HG02852 (cell line): ENCODE measurements around the gene CPNE1.

Experiments used
- ATAC-seq: cut with Tn5 transposase; IDR thresholded peaks from one replicate; pipeline ENCODE4 v1.9.1; 2021; ENCODE audit warnings: mild to moderate bottlenecking, moderate library complexity; ENCODE audit not compliant: unreplicated experiment

Gene CPNE1

GRCh38 chr20:35621560-35621946 is 43.1 kb downstream of the CPNE1 start:
- no peak for ATAC-seq

DNA sequence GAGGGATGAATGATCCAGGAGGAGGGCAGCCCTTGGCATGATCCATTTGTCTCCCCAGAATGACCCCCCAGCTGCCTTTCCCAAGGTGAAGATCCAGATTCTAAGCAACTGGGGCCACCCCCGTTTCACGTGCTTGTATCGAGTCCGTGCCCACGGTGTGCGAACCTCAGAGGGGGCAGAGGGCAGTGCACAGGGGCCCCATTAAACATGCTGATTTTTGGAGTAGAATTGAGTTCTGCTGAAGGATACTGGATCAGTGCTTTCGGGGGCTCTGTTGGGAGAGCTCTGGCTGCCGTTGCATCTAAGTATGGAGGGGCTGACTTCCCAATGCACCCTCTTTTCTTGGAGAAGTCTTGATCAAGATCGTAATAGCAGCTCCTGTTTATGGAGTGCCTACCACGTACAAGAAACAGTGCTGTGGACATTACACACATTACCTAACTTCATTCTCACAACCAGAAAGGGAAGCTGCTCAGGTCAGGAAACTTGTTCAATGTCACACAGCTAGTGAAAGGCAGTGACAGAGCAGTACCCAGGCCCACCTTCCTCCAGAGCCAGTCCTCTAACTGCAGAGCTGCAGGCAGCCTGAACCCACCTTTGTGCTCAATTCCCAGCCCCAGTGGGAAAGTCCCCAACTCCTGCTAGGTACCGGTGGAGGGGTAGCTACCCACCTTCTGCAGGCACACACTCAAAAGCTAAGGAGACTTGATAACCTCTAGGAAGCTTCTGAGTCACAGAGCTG is 43.7 kb downstream of the CPNE1 start:
- no peak for ATAC-seq

DNA sequence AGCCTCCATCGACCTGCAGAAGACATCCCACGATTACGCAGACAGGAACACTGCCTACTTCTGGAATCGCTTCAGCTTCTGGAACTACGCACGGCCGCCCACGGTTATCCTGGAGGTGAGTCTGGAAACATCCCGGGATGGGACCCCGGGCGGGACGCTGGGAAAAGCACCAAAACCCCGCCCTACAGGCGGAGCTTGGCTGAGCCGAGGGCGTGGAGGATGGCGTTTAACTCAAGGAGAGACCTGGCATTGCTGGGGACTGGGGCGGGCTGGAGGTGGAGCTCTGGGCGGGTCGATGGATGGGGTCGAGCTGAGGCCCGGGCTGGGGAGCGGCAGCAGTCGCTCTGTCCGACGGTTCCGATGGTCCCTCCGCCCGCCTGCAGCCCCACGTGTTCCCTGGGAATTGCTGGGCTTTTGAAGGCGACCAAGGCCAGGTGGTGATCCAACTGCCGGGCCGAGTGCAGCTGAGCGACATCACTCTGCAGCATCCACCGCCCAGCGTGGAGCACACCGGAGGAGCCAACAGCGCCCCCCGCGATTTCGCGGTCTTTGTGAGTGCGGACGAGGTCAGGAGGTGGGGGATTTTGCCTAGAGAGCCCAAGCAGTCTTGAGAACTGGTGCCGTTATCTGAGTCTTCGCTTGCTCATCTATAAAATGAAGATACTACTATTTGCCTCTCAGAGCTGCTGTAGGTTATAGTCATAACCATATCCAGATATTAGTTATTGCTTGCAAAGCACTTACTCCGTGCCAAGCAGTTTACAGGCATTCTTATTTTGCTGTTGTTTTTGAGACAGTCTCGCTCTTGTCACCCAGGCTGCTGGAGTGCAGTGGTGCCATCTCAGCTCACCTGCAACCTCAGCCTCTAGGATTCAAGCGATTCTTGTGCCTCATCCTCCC is 45.3 kb downstream of the CPNE1 start:
- ATAC-seq, result peak; percentile 36

DNA sequence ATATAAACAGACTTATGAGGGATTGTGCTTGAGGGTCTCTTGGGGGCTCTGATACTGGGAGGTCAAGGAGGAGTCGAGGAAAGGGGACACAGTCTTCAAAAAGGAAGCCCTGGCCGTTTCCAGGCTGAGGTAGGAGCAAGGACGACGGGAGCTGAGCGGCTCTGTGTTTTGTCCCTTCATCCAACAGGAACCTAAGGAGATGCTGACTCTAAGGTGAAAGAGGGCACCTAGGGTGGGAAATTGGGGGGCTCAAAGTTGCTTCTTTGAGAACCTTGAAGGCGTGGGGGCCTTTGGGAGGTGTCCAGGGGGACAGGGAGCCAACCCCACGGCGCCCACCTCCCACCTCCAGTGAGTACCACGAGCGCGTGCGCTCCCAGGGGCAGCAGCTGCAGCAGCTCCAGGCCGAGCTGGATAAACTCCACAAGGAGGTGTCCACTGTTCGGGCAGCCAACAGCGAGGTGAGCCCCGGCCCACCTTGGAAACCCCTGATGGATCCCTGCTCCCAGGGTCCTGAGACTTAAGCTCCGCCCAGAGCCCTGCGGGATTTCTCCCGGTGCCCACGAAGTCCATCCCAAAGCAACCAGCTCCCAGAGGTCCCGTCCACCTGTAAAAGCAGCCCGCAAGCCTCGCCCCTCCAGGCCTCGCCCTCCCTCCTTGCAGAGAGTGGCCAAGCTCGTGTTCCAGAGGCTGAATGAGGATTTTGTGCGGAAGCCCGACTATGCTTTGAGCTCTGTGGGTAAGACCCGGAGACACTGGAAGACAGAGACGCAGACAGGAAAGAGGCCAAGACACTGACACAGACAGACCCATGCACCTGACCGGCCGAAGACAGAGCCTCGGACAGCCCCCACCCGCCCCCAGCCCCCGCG is 46.2 kb downstream of the CPNE1 start:
- no peak for ATAC-seq

GRCh38 chr20:35617397-35618262 is 47.1 kb downstream of the CPNE1 start:
- no peak for ATAC-seq

DNA sequence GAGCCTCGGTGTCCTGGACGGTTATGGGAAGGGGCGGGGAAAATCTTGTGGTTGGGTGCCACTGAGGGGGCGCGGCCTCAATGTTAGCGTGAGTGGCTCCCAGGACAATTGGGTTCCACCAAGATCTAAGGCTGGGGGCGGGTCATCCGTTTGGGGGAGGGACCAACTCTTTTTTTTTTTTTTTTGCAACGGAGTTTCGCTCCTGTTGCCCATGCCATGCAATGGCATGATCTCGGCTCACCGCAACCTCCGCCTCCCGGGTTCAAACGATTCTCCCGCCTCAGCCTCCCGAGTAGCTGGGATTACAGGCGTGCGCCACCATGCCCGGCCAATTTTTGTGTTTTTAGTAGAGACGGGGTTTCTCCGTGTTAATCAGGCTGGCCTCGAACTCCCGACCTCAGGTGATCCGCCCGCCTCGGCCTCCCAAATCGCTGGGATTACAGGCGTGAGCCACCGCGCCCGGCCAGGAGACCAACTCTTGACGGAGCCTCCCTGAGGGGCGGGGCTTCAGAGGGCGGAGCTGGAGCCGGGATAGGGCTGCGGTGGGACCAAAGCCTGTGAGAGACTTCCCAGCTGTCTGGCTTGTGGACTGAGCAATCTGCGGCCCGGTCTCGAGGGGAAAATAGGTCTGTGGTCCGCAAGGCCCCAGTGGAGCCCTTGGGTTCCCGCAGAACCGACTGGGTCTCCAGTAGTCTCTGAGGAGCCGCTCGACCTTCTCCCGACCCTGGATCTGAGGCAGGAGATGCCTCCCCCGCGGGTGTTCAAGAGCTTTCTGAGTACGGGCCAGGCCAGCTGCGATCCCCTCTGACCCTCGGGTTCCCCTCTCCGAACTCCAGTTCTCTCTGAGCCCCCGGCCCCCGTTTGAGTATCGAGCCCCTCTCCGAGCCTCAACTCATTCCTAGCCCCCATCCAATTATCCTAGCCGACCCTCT is 48.0 kb downstream of the CPNE1 start:
- no peak for ATAC-seq

- peak; percentile 70 for ATAC-seq
These were observed 48.8 kb downstream of the CPNE1 start, which contains the start of gene SPAG4 for GRCh38 chr20:35615667-35616464. TSS of gene SPAG4 (plus strand) at chr20:35615829. CDS start at chr20:35616004, 175 bp downstream.

DNA sequence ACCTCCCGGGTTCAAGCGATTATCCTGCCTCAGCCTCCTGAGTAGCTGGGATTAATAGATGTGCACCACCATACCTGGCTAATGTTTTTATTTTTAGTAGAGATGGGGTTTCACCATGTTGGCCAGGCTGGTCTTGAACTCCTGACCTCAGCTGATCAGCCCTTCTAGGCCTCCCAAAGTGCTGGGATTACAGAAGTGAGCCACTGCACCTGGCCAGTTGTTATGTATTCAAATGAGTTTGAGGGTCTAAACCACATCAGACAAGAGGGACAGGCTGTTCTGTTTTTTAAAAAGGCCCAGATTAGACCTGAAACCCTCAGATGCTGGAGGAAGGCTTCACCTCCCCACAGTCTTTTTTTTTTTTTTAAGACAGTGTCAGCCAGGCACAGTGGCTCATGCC is 53.2 kb downstream of the CPNE1 start:
- ATAC-seq, result peak; percentile 36

- ATAC-seq, result no peak
These were observed 53.8 kb downstream of the CPNE1 start for GRCh38 chr20:35610833-35611427.

DNA sequence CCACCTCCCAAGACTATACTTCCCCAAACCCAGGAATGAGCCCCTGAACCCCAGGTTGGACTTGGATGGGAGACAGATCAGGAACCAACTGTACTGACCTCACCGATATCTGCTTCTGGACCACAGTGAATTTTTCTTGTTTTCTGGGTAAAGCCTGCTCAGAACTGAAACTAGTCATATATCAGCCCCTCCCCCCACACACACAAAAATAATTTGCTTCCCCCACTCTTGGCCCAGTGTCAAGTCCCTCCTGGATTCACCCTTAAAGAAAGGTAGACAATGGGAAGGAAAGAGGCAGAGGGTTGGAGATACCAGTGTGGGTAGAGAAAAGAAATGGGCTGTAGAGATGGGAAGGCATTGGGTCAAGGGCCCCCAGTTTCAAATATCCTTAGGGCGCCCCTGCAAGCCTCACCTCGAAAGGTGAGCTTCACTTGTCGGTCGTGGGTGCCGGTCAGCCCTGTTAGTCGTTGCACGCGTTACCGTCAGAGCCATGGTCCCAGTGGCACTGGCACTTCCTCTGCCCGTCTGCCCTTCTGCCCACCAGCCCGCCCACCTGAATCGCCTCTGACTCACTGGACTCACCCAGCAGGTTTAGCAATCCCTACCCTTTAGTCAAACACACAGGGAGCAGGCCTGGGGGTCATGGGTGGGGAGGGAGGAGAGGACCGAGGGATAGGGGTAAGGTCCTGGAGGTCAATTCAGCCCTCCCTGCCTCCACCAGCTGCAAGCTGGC is 57.5 kb downstream of the CPNE1 start:
- no peak for ATAC-seq

DNA sequence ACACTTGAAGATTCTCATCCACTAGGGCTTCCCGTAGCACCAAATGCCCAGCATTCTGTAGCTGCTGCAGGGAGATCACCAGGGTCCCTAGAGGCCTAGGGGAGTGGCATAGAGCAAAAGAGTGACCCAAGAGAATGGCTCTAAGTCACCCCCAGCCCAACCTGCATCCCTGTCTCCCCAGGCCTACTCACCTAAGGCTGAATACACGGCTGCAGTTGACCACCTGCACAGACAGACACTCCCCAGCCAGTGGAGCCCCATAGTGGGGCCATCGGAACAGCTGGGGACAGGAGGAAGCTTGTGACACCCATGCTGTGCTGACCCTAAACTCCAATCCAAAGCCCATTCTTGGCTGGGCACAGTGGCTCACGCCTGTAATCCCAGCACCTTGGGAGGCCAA is 58.6 kb downstream of the CPNE1 start:
- ATAC-seq, result no peak

- ATAC-seq, result no peak
These were observed 60.3 kb downstream of the CPNE1 start for GRCh38 chr20:35604449-35604747.

- ATAC-seq, result no peak
These were observed 60.8 kb downstream of the CPNE1 start for GRCh38 chr20:35603695-35604448.

DNA sequence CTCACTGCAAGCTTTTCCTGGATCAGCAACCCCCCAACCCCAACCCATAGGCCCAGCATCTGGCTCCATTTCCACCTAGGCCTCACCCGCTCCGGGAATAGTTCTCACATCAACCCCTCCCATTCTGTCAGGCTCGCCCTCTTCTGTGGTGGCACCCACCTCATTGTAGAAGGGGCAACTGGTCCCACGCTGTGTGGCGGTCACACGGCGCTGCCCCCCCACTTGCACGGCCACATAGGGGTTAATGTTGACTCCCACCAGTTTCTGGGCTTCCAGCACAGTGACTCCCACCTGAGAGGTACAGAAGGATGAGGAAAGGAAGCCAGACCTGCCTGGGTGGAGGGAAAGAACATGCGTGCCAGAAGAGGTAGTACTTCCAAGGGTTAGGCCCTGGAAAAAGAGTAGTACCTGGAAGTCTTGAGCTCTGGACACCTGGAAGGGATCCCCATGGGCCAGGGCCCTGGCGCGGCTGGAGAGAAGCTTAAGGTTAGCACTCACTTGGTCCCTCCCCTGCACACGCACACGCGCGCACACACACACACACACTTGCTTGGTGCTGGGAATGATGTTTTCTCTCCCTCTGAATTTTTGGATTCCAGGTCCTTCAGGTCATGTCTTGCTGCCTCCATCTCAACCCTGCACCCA is 61.7 kb downstream of the CPNE1 start:
- no peak for ATAC-seq

GRCh38 chr20:35601990-35602389 is 62.7 kb downstream of the CPNE1 start:
- no peak for ATAC-seq
